GM19438 (cell line): Measurements from ENCODE around the gene KIF12.

Source experiments
- ATAC-seq: cut with Tn5 transposase; IDR thresholded peaks from one replicate; pipeline ENCODE4 v1.9.1; 2021; ENCODE audit warnings: low read depth; ENCODE audit not compliant: unreplicated experiment

KIF12 gene

DNA sequence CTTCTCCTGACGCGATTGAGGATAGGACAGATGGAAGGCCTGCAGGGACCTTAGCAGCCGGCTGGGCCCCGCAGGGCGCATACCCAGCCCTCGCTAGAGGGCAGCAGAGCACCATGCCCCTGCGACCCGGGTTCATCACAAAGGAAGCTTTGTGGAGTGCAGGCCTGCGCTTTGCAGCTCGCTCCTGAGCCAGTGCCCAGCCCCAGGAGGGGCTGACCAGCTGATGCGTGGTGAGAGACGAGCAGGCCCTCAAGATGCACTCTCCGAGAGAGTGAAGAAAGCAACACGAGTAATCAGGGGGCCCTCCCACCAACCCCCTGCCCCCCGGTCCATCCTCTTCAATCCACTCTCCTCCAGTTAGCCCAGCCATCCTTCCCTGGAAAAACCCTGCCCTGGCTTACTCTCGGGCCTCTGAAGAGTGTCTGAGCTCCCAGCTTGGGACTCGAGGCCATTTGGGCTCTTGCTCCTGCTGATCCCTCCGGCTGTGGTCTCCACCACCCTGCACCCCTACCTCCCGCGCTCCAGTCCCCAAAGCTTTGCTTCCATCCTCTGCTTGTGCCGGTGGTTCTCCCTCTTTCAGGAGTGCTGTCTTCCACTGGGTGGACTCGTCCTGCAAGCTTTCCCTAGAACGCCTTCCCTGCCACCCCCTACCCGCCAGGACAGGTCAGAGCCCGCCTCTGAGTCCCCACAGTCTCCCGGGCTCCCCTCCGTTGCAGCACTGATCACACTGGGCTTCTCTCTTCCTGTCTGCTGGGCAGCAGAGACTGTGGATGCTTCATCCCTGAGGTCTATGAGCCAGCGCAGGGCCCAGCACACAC is 9.1 kb upstream of the KIF12 start:
- ATAC-seq: no peak

DNA sequence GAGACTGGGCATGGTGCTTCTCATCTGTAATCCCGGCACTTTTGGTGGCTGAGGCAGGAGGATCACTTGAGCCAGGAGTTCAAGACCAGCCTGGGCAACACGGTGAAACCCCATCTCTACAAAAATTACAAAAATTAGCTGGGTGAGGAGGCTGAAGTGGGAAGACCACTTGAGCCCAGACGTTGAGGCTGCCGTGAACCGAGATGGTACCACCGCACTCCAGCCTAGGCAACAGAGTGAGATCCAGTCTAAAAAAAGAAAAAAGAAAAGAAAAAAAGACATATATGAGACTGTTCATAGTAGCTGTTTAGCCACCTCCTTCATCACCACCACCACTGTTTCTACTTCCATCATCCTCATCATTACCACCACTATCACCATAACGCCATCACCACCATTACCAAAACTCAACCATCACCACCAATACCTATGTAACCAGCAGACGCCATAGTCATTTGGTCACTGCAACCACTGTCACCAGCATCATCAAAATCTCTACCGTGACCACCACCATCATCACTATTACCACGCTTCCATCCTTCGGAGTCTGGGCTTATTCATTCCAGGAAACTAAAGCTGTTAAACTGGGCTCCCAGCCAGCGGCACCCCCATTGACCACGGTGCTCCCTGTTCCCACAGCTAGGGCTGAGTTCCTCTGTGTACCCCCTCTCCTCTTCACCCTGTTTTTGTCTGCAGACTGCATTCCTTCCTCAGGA is 8.4 kb upstream of the KIF12 start:
- ATAC-seq: no peak

DNA sequence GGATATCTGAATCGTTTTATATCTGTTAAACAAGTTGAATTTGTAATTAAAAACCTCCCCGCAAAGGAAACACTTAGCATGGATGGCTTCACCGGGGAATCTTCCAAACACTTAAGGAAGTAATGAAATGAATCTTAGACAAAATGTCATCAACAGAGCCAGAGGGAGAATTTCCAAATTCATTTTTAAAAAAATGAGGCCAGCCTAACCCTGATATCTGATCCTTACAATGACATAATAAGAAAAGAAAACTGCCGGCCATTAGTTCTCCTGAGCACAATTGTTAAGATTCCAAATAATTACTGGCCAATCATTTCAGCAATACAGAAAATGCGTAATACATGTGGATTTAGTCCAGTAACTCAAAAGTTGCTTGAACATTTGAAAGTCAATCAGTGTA is 6.1 kb upstream of the KIF12 start:
- no peak for ATAC-seq

DNA sequence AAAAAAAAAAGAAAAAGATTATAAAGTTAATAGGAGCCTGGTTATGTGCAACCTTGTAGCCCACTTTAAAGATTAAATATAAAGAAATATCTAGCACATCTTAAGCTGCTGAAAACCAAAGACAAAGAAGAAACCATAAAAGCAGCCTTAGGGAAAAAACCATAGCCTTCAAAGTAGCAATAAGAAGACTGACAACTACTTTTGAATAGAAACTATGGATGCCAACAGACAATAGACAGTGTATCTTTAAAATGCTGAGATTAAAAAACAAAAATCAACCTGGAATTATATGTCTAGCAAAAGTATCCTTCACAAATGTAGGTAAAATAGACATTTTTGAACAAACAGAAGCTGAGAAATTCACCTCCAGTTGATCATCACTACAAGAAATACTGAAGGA is 3.4 kb upstream of the KIF12 start:
- no peak for ATAC-seq

DNA sequence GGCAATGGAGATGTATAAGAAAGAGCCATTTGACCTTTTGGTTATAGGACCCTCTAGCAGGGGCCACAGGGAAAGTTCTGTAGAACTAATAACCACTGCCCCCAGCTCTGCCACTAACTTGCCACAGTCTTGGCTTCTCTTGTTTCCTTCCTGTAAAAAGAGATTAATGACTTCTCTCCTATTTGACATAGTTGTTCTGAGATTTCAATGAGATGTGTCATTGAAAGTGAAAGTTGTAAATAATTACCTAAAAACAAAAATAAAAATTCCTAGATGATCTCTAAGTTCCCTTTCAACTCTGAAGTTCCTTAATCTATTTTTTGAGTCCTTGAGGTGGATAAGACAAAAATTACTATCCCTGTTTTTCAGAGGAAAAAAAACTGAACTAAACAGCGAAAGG is 1.4 kb upstream of the KIF12 start:
- no peak for ATAC-seq

DNA sequence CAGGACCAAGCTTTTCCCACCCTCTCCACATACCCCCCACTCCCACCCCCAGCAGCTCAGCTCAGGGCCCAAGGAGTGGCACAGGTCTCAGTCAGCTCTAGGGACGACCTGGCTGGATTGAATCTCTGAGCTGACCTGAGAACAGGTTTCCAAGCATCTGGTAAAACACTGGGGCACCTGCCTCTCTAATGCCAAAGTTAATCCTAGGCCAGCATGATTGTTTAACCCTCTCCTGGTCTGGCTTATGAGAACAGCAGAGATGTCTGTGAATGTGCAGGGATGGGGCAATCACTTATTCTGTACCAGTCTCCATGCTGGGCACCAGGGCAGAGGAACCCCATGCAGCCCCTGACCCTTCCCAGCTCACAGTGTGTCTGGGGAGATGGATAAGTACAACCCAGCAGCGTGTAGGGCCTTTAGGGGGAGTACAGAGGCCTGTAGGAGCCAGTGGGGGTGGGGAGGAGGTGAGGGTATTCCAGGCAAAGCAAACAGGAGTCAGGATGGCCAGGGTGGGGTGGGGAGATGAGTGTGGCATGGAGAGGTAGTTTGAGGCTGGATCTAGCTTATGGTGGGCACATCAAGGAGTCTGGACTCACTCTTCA is 678 bp upstream of the KIF12 start:
- ATAC-seq: no peak

DNA sequence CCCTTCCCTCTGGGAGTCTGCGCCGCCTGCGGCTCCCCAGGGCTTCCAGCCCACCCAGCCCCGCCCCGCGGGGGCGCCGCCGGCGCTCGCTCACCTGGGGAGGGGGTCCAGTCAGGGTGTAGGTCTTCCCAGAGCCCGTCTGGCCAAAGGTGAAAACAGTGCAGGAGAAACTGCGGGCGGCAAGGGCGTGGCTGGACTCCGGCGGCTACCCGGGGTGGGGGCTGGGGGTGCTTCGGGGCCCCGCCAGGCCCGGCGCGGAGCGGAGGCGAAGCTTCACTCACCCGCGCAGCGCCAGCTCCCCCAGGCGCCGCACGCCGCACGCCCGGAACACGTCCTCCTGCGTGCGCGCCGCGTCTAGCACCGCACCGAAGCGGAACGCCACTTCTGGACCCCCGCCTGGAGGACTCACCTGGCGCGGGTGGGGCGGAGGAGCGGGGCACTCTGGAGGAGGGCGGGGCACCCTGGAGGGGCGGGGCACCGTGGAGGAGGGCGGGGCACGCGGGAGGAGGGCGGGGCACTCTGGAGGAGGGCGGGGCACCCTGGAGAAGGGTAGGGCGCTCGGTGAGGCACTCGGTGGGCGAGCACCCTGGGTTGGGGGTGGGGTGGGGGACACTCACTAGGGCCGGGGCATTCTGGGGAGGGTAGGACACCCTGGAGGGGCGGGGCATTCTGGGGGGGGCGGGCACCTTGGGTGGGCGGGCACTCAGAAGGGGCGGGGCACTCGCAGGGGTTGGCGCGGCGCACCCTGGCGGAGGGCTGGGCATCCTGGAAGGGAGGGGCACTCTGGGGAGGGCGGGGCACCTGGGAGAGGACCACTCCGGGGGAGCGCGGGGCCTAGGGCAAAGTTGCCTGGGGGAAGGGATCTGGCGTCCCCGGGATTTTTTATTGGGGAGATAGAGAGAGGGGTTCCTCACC is 814 bp downstream of the KIF12 start:
- no peak for ATAC-seq

DNA sequence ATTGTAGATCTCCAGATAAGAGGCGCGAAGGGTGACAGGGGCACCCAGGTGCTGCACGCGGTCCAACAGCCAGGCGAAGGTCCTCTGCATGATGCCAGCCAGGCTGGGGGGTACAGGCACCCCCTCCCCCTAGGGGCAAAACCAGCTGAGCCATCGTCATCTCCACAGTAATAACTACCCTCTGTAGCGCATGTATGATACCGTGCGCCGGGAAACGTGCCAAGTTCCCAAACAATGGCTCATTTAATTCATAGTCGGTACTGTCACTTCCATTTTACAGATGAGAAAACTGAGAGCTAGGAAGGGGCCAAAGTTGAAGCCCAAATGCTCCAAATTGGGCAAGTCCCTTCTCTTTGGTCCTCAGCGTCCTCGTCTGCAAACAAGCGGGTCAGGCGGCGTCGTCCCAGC is 1.5 kb downstream of the KIF12 start:
- ATAC-seq: no peak

DNA sequence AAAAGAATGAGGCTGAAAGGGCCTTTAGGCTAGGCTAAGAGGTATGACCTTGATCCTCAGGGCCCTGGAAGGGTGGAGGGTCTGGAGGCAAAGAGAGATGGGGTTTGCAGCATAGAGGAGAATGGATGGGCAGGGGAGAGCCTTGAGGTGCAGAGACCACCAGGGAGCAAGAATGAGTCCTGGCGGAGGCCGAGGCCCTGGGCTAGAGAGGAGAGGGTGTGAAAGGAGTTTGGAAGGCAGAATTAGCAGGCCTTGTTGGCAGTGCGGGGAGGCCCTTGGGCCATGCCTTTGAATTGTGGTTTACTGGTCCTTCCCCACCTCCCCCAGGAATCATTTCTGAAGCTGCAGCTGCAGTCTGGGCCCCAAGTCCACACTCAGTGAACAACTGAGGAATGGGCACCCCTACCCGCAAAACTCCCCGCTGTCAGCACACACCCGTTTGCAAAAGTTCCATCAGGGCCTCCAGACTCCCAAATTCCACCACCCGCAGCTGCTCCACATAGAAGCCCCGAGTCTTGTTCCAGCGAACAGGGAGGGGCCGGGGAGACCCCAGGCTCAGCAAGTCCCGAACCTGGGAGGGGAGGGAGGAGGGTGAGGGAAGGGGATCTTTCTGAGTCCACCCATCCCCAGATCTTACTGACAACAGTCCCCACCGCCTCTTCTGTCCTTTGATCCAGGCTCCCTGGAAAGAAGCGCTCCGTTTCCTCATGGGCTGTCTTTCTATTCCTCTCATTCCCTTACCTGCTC is 2.1 kb downstream of the KIF12 start:
- no peak for ATAC-seq

DNA sequence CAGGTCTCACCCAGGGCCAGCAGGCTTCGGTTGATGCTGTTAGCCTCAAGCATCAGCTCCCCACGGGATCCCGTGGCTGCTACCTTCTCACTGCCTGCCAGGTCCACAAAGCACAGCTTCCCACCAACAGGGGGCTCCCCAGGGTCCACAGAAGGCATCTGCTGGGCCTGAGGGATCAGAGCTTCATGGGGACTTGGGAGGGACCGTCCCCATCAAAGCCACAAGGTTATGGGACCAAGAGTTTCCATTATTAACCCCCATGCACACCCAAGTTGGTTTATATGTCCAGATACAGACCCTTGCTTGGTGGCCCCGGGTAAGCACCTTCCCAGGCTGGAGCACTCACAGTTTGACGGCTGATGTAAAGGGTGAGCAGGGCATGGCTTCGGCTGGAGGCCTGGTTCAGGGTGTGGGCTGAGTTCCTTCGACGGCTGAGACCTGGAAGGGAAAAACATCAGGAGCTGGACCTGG is 3.0 kb downstream of the KIF12 start:
- ATAC-seq: no peak

DNA sequence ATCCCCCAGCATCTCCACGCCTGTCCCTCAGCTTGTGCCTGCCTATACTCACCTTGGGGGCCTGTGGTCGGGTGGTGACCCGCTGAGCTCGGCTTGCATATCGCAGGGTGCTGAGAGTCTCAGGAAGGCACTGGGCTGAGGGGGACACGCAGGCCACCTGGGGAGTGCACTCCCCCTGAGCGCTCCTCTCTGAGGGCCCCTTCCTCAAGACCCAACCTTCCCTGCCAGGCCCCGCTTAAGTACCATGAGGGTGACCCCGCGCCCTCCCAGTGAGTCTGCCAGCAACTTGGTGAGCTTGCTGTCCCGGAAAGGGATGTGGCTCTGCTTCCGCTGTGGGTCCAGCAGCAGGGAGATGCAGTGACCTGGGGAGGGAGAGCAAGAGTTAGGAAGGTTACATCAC is 4.1 kb downstream of the KIF12 start:
- no peak for ATAC-seq

DNA sequence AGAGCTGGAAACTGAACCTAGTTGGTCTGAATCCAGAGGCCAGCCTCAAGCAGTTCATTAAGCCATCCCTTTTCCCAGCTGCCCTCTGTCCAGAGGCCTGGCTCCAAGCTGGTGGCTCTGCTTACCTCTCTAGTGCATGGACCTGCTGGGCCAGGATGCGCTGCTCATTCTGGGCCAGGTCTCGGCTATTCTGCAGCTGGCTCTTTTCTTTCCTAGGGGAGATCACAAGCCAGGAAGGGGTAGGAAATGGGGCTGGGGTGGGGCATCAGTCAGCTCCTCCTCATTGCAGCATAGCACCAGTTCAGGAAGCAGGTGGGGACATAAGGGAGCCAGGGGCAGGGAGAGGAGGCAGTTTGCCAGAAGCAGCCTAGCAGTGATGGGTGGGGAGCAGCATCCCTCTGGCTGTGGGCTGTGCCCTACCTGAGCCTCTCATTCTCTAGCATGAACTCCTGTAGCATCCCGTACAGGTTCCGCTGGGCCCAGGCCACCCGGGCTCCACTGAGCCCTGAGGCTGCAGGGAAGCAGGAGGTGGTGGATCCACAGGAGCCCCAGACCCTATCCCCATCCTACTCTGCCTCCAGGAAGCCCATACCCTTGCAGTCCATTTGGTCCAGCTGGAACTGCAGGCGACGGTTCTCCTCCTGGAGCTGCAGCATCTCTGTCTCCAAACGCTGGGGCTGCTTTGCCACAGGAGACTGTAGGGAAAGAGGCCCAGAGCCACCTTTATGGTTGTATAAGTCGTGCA is 5.2 kb downstream of the KIF12 start:
- ATAC-seq: no peak

DNA sequence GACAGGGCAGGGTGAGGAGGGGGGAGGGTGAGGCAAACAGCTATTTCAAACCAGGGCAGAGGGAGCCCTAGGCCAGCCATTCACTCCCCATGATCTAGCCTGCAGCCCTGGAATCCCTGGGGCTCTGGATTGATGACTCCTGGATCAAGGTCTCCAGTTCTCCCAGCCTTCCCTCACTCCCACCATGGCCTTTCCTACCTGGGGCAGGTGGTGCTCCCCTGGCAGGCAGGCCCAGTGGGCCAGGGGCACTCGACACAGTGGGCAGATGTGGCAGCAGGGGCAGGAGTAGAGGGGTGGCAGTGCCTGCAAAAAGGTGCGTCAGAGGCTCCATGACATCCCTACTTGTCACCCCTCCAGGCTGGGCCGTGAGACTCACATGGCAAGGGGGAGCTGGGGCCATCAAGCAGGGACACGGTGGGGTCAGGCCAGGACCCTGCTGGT is 6.0 kb downstream of the KIF12 start:
- ATAC-seq: no peak

DNA sequence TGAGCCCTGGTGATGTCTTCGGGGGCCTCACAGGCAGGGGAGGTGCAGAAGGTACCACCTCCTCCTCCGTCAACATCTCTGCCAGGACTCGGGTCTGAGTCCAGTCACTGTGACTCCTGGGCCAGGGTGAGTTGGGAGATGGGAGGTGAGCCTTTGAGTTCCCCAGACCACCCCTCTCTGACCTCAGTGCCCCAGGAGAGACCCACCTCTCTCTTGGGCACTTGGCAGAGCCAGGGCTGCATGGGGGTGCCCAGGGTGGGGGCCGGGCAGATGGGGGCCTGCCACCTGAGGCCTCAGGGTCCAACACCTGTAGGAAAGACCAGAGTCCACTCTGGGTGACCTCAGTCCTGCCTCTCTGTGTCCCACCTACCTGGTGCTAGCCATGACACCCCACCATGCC is 6.8 kb downstream of the KIF12 start:
- ATAC-seq: no peak

DNA sequence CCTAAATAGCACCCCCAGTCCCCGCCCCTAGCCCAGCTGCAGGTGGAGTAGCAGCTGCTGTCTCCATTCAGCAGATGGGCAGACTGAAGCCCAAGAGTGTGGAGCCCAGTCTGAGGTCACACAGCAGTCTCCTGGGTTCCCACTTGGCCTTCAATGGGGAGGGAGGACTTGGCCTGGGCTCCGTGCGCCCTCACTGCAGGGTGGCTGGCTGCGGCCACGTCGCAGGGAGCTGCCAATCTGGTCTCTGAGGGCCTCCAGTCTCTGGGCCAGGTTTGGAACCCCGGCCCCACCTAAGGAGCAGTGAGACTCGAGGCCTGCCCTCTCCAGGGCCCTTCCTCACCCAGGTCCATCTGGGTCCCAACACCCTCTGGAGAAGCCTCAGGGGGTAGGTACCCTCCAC is 7.4 kb downstream of the KIF12 start:
- no peak for ATAC-seq

DNA sequence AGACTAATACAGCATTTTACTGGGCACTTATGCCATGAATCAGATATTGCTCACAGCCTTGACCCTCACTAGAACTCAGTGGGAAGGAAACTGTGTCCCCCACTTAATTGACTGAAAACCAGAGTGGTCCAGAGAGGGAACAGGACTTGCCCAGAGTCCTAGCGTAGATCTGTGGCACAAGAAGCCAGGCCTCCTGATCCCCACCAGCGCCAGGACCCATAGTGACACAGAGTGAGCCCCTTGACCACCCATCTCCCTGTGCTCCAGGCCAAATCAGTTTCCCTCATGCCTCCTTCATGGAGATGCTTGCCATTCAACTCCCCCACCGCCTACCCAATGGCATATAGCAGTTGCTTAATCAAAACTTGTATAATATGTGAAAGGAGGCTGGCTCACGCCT is 8.3 kb downstream of the KIF12 start:
- ATAC-seq: no peak

DNA sequence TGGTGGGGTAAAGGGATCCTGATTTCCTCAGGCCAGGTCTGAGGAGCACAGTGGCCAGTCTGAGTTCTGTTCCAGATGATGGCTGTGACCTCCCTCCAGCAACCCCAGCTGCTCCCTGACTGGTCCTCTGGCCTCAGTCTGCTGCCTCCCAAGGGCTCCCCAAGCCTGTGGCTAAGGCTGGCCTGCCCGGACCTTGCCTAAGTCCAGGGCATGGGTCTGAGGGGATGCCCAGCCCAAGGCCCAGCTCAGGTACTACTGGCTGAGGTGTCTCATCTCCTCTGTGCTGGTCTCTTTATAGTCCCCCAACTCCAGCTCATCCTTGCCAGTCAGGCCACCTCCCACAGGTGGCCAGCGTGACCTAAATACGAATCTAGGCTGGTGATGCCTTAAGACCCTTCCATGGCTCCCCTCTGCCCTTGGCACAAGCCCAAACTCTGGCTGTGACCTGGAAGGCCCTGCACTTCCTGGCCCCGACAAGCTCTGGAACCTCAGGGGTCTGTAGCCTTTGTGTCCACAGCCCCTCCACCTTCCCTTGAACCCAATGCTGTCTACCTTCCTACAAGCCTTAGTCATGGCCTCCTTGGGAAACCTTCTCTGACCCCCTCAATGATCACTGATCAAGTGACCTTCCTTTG is 9.8 kb downstream of the KIF12 start:
- ATAC-seq: no peak

DNA sequence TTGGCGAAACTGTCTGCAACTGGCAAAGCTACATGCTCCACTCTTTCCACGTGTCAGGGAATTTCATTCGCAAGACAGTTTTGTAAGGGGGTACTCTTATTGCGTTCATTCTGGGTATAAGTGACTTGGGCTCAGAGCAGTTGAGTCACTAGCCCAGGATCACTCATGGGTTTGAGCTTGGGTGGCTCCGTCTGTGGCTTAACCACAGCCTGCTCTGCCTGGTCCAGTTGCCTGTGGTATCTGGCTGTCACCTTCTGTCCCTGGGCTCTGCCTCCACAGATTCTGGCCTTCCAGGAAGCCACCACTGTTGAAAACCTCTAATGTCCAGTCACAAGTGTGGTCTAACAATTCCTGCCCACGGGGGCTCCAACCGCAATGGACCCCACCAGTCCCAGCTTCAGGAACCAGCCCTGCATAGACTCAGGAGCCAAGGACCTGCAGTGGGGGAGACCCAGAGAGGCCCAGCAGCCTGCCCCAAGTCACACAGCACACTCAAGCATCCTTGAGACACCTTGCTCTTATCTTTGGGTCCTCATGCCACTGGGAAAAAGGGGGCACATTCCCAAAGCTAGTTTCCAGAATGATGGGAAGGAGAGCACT is 10.4 kb downstream of the KIF12 start:
- no peak for ATAC-seq
